Stomach (tissue), 9 donors: ENCODE data around the gene EDA. TPM values are rescaled to one million over a fixed set of nuclear protein-coding genes. Genes with fewer than 3 reads are reported as not detected.

Experiments used
- DNase-seq, 2 donors: peaks; one replicate each; pipeline versions ENCODE4 v3.0.0 to v3.0.0-alpha.2; 2013 to 2019
- H3K27ac ChIP-seq, 5 donors: fragments of 200-600 bp in 4 of 5; sonication (generic) in 4 of 5; one replicate each; pipeline ENCODE4 v1.5.1; 2013 to 2019; ENCODE audit warnings: mild to moderate bottlenecking in 1 of 5, moderate library complexity in 1 of 5
- H3K27me3 ChIP-seq, 3 donors: fragments of 200-600 bp; sonication (generic); one replicate each; pipeline ENCODE4 v1.5.1; 2017 to 2019; ENCODE audit warnings: mixed run types in 1 of 3
- H3K36me3 ChIP-seq, 4 donors: fragments of 200-600 bp; sonication (generic); 1 replicate in 3 of 4; 2 replicates in 1 of 4; pipeline ENCODE4 v1.5.1; 2016 to 2019
- H3K4me1 ChIP-seq, 4 donors: fragments of 200-600 bp; sonication (generic); one replicate each; pipeline ENCODE4 v1.5.1; 2016 to 2019
- H3K4me3 ChIP-seq, 4 donors: fragments of 200-600 bp; sonication (generic) in 3 of 4; one replicate each; pipeline ENCODE4 v1.5.1; 2016 to 2019; ENCODE audit warnings: mild to moderate bottlenecking in 1 of 4
- H3K9me3 ChIP-seq, 4 donors: fragments of 200-600 bp; sonication (generic); one replicate each; pipeline ENCODE4 v1.5.1; 2016 to 2019
- CTCF ChIP-seq, 7 experiments: fragments of 450-650 bp in 4 of 7; fragments of 200-600 bp in 3 of 7; sonication (generic) in 3 of 7; IDR thresholded peaks; one replicate each; pipeline ENCODE4 v1.5.1; 2016 to 2019; ENCODE audit warnings: antibody characterized with exemption in 7 of 7, control low read depth in 2 of 7, mild to moderate bottlenecking in 1 of 7
- EP300 ChIP-seq: sonication (generic); formaldehyde crosslinking; IDR thresholded peaks from one replicate; pipeline ENCODE4 v1.6.1; 2017; ENCODE audit warnings: antibody characterized with exemption
- POLR2A ChIP-seq, 4 donors: fragments of 450-650 bp; IDR thresholded peaks; one replicate each; pipeline ENCODE4 v1.6.1; 2016; ENCODE audit warnings: antibody characterized with exemption in 4 of 4, control low read depth in 2 of 4, mild to moderate bottlenecking in 1 of 4, moderate library complexity in 1 of 4
- POLR2AphosphoS5 ChIP-seq, 3 donors: sonication (generic); formaldehyde crosslinking; IDR thresholded peaks; one replicate each; pipeline ENCODE4 v1.6.1; 2016; ENCODE audit warnings: antibody characterized with exemption in 3 of 3
- WGBS, 5 donors: extraction: QIAGEN DNeasy Blood & Tissue Kit in 3 of 5; methylation state at CpG; one replicate each; pipeline versions ENCODE4 v1.1.5 to v1.1.7; 2013 to 2018; 5-methylcytosine and 5-hydroxymethylcytosine counted together
- intact Hi-C: fragments of 100-400 bp; cut with DNase I; formaldehyde crosslinking; loops from one replicate; pipeline ENCODE4 v1.15.1; 2023; ENCODE audit warnings: low total_unique reads
- polyA plus RNA-seq, 3 donors: library from polyadenylated mRNA; stranded (reverse); fragments of 200-250 nt; gene quantifications; one replicate each; pipeline ENCODE4 v1.2.3, GENCODE V29; 2013
- total RNA-seq, 5 donors: library from RNA; depleted of rRNA; stranded (reverse); fragments of >200 nt; gene quantifications; one replicate each; pipeline versions ENCODE4 v1.1.0 to v1.2.3, GENCODE V29; 2014 to 2016
- donor health status: healthy with polysubstance abuse.
- donor health status: Bipolar disorder and iron deficiency.
- donor health status: healthy.

The EDA gene
- total and polyA plus RNA-seq, 8 donors, result 1.6 to 26.1 (median 3.1) TPM; not detected in 1

GRCh38 chrX:69626129-69626528 lies 10.2 kb downstream of the EDA start:
- WGBS, 5 donors, result 37 to 86% (median 73%) methylated on average over 1 of the region's 1 CpG
- Histone ChIP-seq H3K36me3 (no peaks in the 10 kb centered on the region), H3K27ac (no peak overlapping the region), H3K27me3 (no peaks in the 10 kb centered on the region), H3K4me3 (no peak overlapping the region), H3K9me3 (no peaks in the 10 kb centered on the region), H3K4me1 (no peaks in the 10 kb centered on the region)
- DNase-seq, result no peak
- intact Hi-C loops, result no loop called here
- TF ChIP-seq CTCF (IDR thresholded peaks at IDR 0.05), result no peak
- no peak for TF ChIP-seq POLR2AphosphoS5 (IDR thresholded peaks at IDR 0.05)
- no peak for TF ChIP-seq POLR2A (IDR thresholded peaks at IDR 0.05)
- TF ChIP-seq EP300, result no peak

- no peaks in the 10 kb centered on the region for H3K36me3 ChIP-seq
- H3K27ac ChIP-seq, result no peak overlapping the region
- intact Hi-C loops, result no loop called here
- H3K27me3 ChIP-seq, result no peaks in the 10 kb centered on the region
- H3K9me3 ChIP-seq, result no peaks in the 10 kb centered on the region
- DNase-seq, result no peak
- no peak overlapping the region for H3K4me3 ChIP-seq
- H3K4me1 ChIP-seq, result no peaks in the 10 kb centered on the region
- TF ChIP-seq CTCF (IDR thresholded peaks at IDR 0.05), result no peak
- no peak for TF ChIP-seq EP300
- TF ChIP-seq POLR2AphosphoS5 (IDR thresholded peaks at IDR 0.05), result no peak
- TF ChIP-seq POLR2A (IDR thresholded peaks at IDR 0.05), result no peak
- WGBS, 5 donors, result 69 to 92% (median 88%) methylated on average over 2 of the region's 2 CpGs
Measured at GRCh38 chrX:69627744-69628143, 11.8 kb downstream of the EDA start.

- WGBS, 5 donors, result 69 to 94% (median 84%) methylated on average over 2 of the region's 2 CpGs
- Histone ChIP-seq H3K36me3 (no peaks in the 10 kb centered on the region), H3K9me3 (no peaks in the 10 kb centered on the region), H3K4me3 (no peak overlapping the region), H3K27me3 (no peaks in the 10 kb centered on the region), H3K27ac (no peak overlapping the region), H3K4me1 (no peaks in the 10 kb centered on the region)
- no peak for DNase-seq
- no peak for TF ChIP-seq POLR2AphosphoS5 (IDR thresholded peaks at IDR 0.05)
- TF ChIP-seq CTCF (IDR thresholded peaks at IDR 0.05), result no peak
- no peak for TF ChIP-seq EP300
- TF ChIP-seq POLR2A (IDR thresholded peaks at IDR 0.05), result no peak
- intact Hi-C loops, result no loop called here
Measured at GRCh38 chrX:69630147-69630546, 14.2 kb downstream of the EDA start.

GRCh38 chrX:69664693-69665092 lies 48.8 kb downstream of the EDA start:
- TF ChIP-seq EP300 (no peak), POLR2A (IDR thresholded peaks at IDR 0.05) (no peak), POLR2AphosphoS5 (IDR thresholded peaks at IDR 0.05) (no peak), CTCF (IDR thresholded peaks at IDR 0.05) (no peak)
- intact Hi-C loops, result no loop called here
- Histone ChIP-seq H3K4me1 (no peaks in the 10 kb centered on the region), H3K36me3 (no peaks in the 10 kb centered on the region), H3K27me3 (no peaks in the 10 kb centered on the region), H3K4me3 (no peak overlapping the region), H3K9me3 (peaks cover 0 to 58% (median 20%) of the 10 kb centered on the region in 4 donors), H3K27ac (no peak overlapping the region)
- no peak for DNase-seq
- WGBS, 5 donors, result 36 to 83% (median 52%) methylated on average over 1 of the region's 1 CpG
